Activated T-cell treated with anti-CD3 and anti-CD28 coated beads, Interleukin-2, amount 50 U/mL, for 4 hours (primary cell): ENCODE results near the gene SLIT3. TPM values are rescaled to one million over a fixed set of nuclear protein-coding genes. Genes with fewer than 3 reads are reported as not detected.

Source experiments
- ATAC-seq, 2 donors: fragments of 200-7000 bp; cut with Tn5 transposase; one replicate each; pipeline ENCODE4 v1.10.0; 2021
- DNase-seq: peaks from one replicate; pipeline ENCODE4 v3.0.0-alpha.2; 2020
- H3K27me3 Mint-ChIP-seq: one replicate; pipeline ENCODE4 v1.8.0; 2021; ENCODE audit warnings: low read depth, mixed read lengths
- H3K36me3 Mint-ChIP-seq: one replicate; pipeline ENCODE4 v1.8.0; 2022; ENCODE audit warnings: mixed read lengths; ENCODE audit not compliant: insufficient read depth
- H3K4me1 Mint-ChIP-seq: one replicate; pipeline ENCODE4 v1.8.0; 2021; ENCODE audit warnings: low read depth, mixed read lengths
- H3K4me3 Mint-ChIP-seq: one replicate; pipeline ENCODE4 v1.8.0; 2021; ENCODE audit warnings: mild to moderate bottlenecking, moderate library complexity, mixed read lengths
- H3K9me3 Mint-ChIP-seq: one replicate; pipeline ENCODE4 v1.8.0; 2021; ENCODE audit warnings: mixed read lengths
- total RNA-seq, 3 donors: library from RNA; stranded (reverse); gene quantifications; one replicate each; pipeline ENCODE4 v1.2.1, GENCODE V29; 2021

Gene SLIT3
- total RNA-seq, 3 donors from 2014 or later, result 0.03 to 0.16 (median 0.03) TPM

DNA sequence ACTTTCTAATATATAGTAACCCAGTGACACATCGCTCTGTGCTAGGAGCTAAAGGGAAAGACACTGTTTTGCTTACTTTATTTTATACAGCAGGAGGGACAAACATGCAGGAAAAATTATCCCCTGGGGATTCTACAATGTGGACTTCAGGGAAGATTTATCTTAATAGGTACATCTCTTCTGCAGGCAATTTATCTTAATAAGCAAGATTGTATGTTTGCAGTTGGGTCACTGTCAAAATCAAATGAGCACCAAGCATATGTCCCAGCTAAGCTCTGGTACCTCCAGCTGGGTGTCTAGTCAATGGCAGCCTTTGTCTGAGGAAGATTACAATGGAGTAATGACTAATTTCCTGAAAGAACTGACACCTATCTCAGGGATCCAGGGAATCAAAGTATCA is 411.9 kb downstream of the SLIT3 start:
- Mint-ChIP-seq H3K4me1 (no peaks in the 10 kb centered on the region), H3K4me3 (no peak overlapping the region), H3K36me3 (no peaks in the 10 kb centered on the region), H3K9me3 (no peaks in the 10 kb centered on the region), H3K27me3 (no peaks in the 10 kb centered on the region)
- ATAC-seq, result no peak
- no peak for DNase-seq

- H3K4me1 Mint-ChIP-seq, result no peaks in the 10 kb centered on the region
- H3K36me3 Mint-ChIP-seq, result no peaks in the 10 kb centered on the region
- DNase-seq (no peak), ATAC-seq (no peak)
- H3K4me3 Mint-ChIP-seq, result no peak overlapping the region
- H3K9me3 Mint-ChIP-seq, result no peaks in the 10 kb centered on the region
- no peaks in the 10 kb centered on the region for H3K27me3 Mint-ChIP-seq
Observed at GRCh38 chr5:168887931-168888330, 413.0 kb downstream of the SLIT3 start.

DNA sequence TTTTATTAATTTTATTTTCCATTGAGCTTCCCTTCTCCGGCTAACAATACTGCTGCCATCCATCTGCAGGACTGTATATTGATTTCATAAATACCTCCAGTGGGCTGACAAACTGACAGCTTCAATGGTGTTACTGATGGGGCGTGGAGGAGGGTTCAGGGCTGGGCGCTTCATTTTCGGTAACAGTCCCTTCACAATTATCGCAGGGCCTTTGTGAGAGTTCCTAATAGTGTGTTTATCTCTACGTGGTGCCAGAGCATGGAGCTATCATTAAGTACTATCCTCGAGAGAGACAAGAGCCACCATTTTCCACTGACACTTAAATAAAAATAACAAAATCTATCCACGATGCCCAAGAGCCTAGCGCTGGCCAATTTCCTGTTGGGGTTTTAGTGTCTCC is 414.8 kb downstream of the SLIT3 start:
- H3K9me3 Mint-ChIP-seq, result no peaks in the 10 kb centered on the region
- no peak for ATAC-seq
- no peak for DNase-seq
- H3K27me3 Mint-ChIP-seq, result no peaks in the 10 kb centered on the region
- H3K4me1 Mint-ChIP-seq, result no peaks in the 10 kb centered on the region
- H3K36me3 Mint-ChIP-seq, result no peaks in the 10 kb centered on the region
- H3K4me3 Mint-ChIP-seq, result no peak overlapping the region

- Mint-ChIP-seq H3K36me3 (no peaks in the 10 kb centered on the region), H3K4me3 (no peak overlapping the region), H3K9me3 (no peaks in the 10 kb centered on the region), H3K27me3 (no peaks in the 10 kb centered on the region), H3K4me1 (no peaks in the 10 kb centered on the region)
- DNase-seq, result no peak
- no peak for ATAC-seq
Observed at GRCh38 chr5:168885324-168886120, 415.4 kb downstream of the SLIT3 start.

GRCh38 chr5:168883991-168884390 is 416.9 kb downstream of the SLIT3 start:
- ATAC-seq (no peak), DNase-seq (no peak)
- Mint-ChIP-seq H3K27me3 (peaks cover 5% of the 10 kb centered on the region), H3K36me3 (no peaks in the 10 kb centered on the region), H3K9me3 (no peaks in the 10 kb centered on the region), H3K4me3 (no peak overlapping the region), H3K4me1 (peaks cover 2% of the 10 kb centered on the region)

GRCh38 chr5:168883281-168883741 is 417.6 kb downstream of the SLIT3 start:
- ATAC-seq, result no peak
- peaks cover 2% of the 10 kb centered on the region for H3K4me1 Mint-ChIP-seq
- H3K27me3 Mint-ChIP-seq, result peaks cover 5% of the 10 kb centered on the region

GRCh38 chr5:168882283-168882682 is 418.7 kb downstream of the SLIT3 start:
- ATAC-seq (no peak), DNase-seq (no peak)
- H3K36me3 Mint-ChIP-seq, result no peaks in the 10 kb centered on the region
- peaks cover 2% of the 10 kb centered on the region for H3K4me1 Mint-ChIP-seq
- H3K9me3 Mint-ChIP-seq, result no peaks in the 10 kb centered on the region
- peaks cover 10% of the 10 kb centered on the region for H3K27me3 Mint-ChIP-seq
- no peak overlapping the region for H3K4me3 Mint-ChIP-seq

More at GRCh38 chr5:168883281-168883741, 417.6 kb downstream of the SLIT3 start:
- Mint-ChIP-seq H3K9me3 (no peaks in the 10 kb centered on the region), H3K36me3 (no peaks in the 10 kb centered on the region), H3K4me3 (no peak overlapping the region)
- DNase-seq, result no peak

DNA sequence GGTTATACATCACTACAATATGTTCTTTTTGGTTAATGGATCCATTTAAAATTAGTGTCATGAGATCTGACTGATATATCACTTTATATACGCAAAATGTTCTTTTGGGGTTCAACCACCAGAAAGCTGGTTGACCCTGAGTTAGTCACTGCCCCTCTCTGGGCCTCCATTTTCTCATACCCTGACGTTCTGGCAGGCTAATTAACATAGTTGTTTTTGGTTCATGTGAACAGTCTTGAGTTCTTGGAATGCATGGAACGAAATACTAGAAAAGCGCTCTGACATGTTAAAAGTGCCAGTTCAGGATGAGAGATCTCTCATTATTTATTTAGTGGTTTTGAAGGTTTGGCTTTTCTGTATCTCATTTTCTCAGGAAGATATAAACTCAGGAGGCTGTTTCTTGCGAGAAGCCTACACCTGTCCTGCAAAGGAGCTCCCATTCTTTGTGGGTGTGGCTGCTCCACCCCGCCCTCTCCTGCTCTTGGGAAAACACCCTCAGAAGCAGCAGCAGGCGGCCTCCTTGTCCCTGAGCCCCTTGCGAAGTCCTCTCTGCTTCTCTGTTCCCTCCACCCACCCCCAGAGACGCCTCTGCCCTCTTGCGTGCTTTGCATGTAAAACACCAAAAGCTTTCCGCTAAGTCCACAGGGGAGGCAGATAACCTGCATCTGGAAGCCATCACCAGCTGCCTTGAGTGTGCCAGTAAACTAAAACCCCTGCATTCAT is 419.4 kb downstream of the SLIT3 start:
- no peak overlapping the region for H3K4me3 Mint-ChIP-seq
- ATAC-seq (no peak), DNase-seq (no peak)
- no peaks in the 10 kb centered on the region for H3K9me3 Mint-ChIP-seq
- peaks cover 12% of the 10 kb centered on the region for H3K27me3 Mint-ChIP-seq
- peaks cover 2% of the 10 kb centered on the region for H3K4me1 Mint-ChIP-seq
- no peaks in the 10 kb centered on the region for H3K36me3 Mint-ChIP-seq

GRCh38 chr5:168879929-168880328 is 421.0 kb downstream of the SLIT3 start:
- ATAC-seq (no peak), DNase-seq (no peak)
- Mint-ChIP-seq H3K4me1 (peaks cover 2% of the 10 kb centered on the region), H3K9me3 (no peaks in the 10 kb centered on the region), H3K4me3 (no peak overlapping the region), H3K36me3 (no peaks in the 10 kb centered on the region), H3K27me3 (peaks cover 17% of the 10 kb centered on the region)

DNA sequence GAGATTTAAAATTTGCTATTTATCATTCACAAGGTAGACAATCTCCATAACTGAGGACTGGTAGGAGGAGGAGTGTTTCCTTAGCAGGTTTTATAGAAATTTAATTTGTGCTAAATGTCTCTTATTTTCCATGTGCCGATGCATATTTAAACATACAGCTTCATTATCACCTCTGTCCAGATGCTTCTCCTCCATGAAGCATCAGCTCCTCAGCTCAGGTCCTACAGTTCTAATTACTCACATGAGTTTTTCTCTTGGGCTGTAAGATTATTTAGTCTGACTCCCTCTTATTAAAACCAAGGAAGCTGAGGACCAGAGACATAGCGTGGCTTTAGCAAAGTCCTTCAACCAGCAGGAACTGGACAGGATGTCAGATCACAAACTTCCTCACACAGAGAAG is 421.6 kb downstream of the SLIT3 start:
- Mint-ChIP-seq H3K4me1 (peaks cover 2% of the 10 kb centered on the region), H3K9me3 (no peaks in the 10 kb centered on the region), H3K36me3 (no peaks in the 10 kb centered on the region), H3K4me3 (no peak overlapping the region), H3K27me3 (peaks cover 20% of the 10 kb centered on the region)
- ATAC-seq (no peak), DNase-seq (no peak)

GRCh38 chr5:168878135-168878745 is 422.7 kb downstream of the SLIT3 start:
- H3K4me1 Mint-ChIP-seq, result peaks cover 2% of the 10 kb centered on the region
- H3K36me3 Mint-ChIP-seq, result no peaks in the 10 kb centered on the region
- ATAC-seq (no peak), DNase-seq (no peak)
- no peak overlapping the region for H3K4me3 Mint-ChIP-seq
- H3K9me3 Mint-ChIP-seq, result no peaks in the 10 kb centered on the region
- H3K27me3 Mint-ChIP-seq, result peaks cover 26% of the 10 kb centered on the region

DNA sequence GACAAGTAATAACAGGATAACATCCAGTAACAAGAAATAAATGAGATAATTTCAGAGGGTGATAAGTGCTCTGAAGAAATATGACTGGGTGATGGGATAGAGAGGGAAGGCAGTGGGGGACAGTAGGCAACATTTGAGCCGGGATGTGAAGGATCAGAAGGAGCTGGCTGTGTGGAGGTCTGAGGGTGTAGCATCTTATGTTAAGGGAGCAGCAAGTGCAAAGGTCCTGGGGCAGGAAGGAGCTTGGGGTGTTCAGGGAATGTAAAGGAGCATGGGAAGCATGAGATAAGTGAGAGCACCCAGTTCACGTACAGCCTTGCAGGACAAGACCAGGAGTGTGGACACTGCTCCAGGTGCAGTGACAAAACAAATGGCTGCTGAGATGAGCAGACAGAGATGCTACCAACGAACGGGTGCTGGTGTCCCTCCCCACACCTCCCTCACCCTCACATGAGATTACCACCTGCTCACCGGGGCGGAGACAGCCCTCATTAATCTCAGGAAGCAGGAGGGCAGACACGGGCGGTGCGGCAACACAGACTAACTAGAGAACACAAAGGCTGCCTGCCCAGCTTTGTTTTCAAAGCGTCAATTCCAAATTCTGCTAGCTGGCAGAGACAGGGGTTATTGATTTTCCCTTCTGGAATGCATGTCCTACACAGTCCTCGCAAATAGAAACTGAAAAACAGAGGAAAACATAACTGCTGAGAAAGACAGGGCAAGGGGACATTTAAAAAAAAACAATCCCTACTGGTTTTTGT is 423.6 kb downstream of the SLIT3 start:
- H3K9me3 Mint-ChIP-seq, result no peaks in the 10 kb centered on the region
- no peaks in the 10 kb centered on the region for H3K36me3 Mint-ChIP-seq
- H3K27me3 Mint-ChIP-seq, result peaks cover 30% of the 10 kb centered on the region
- ATAC-seq (no peak), DNase-seq (no peak)
- H3K4me3 Mint-ChIP-seq, result no peak overlapping the region
- H3K4me1 Mint-ChIP-seq, result peaks cover 2% of the 10 kb centered on the region

- Mint-ChIP-seq H3K9me3 (no peaks in the 10 kb centered on the region), H3K4me3 (no peak overlapping the region), H3K4me1 (peaks cover 2% of the 10 kb centered on the region), H3K27me3 (peaks cover 30% of the 10 kb centered on the region), H3K36me3 (no peaks in the 10 kb centered on the region)
- DNase-seq (no peak), ATAC-seq (no peak)
Observed at GRCh38 chr5:168876419-168876818, 424.5 kb downstream of the SLIT3 start.

GRCh38 chr5:168875832-168876231 is 425.1 kb downstream of the SLIT3 start:
- Mint-ChIP-seq H3K4me1 (peaks cover 2% of the 10 kb centered on the region), H3K36me3 (no peaks in the 10 kb centered on the region), H3K27me3 (peaks cover 30% of the 10 kb centered on the region), H3K9me3 (no peaks in the 10 kb centered on the region), H3K4me3 (no peak overlapping the region)
- ATAC-seq, result no peak
- no peak for DNase-seq
